ENCODE measurements around the gene BATF.

BATF gene

GRCh38 chr14:75539561-75540478 lies 17.6 kb downstream of the BATF start:
- TF ChIP-seq CTCF (IDR thresholded peaks at IDR 0.05; ENCODE audit: low read length, missing control alignments) = no peak
- no peak for DNase-seq (ENCODE audit: low read depth)
- no peak overlapping the region for H3K4me3 ChIP-seq (replicated peaks; ENCODE audit: low read depth, low read length)

- no peak for DNase-seq (ENCODE audit: low read depth)
- TF ChIP-seq CTCF (IDR thresholded peaks at IDR 0.05; ENCODE audit: low read length, missing control alignments) = no peak
- no peak overlapping the region for H3K4me3 ChIP-seq (replicated peaks; ENCODE audit: low read depth, low read length)
These were observed 18.2 kb downstream of the BATF start for GRCh38 chr14:75540479-75540851.

GRCh38 chr14:75542588-75543091 lies 20.4 kb downstream of the BATF start:
- no peak for TF ChIP-seq CTCF (IDR thresholded peaks at IDR 0.05; ENCODE audit: low read length, missing control alignments)

GRCh38 chr14:75543253-75543652 lies 21.0 kb downstream of the BATF start:
- DNase-seq (ENCODE audit: low read depth) = no peak
- TF ChIP-seq CTCF (IDR thresholded peaks at IDR 0.05; ENCODE audit: low read length, missing control alignments) = no peak
- H3K4me3 ChIP-seq (replicated peaks; ENCODE audit: low read depth, low read length) = no peak overlapping the region

More at GRCh38 chr14:75542588-75543091, 20.4 kb downstream of the BATF start:
- DNase-seq (ENCODE audit: low read depth) = peak; percentile 85
- H3K4me3 ChIP-seq (replicated peaks; ENCODE audit: low read depth, low read length) = no peak overlapping the region

- no peak for DNase-seq (ENCODE audit: low read depth)
- no peak overlapping the region for H3K4me3 ChIP-seq (replicated peaks; ENCODE audit: low read depth, low read length)
- TF ChIP-seq CTCF (IDR thresholded peaks at IDR 0.05; ENCODE audit: low read length, missing control alignments) = no peak
These were observed 21.5 kb downstream of the BATF start for GRCh38 chr14:75543786-75544185.

GRCh38 chr14:75545907-75546306 lies 23.6 kb downstream of the BATF start:
- TF ChIP-seq CTCF (IDR thresholded peaks at IDR 0.05; ENCODE audit: low read length, missing control alignments) = no peak
- H3K4me3 ChIP-seq (replicated peaks; ENCODE audit: low read depth, low read length) = no peak overlapping the region
- DNase-seq (ENCODE audit: low read depth) = no peak
